GM12878 (cell line): ENCODE data around the gene SMURF1. TPM values are rescaled to one million over a fixed set of nuclear protein-coding genes. Genes with fewer than 3 reads are reported as not detected.

Source experiments
- ATAC-seq: fragments of 200-7000 bp; cut with Tn5 transposase; 3 replicates; pipeline ENCODE4 v1.9.1; 2020; ENCODE audit warnings: mild to moderate bottlenecking, moderate library complexity
- BruUV-seq: library from RNA; stranded (reverse); fragments of 400-500 nt; replicated peaks from 2 replicates; lab custom pipeline; 2021; lab: Mats Ljungman, UMichigan
- CTCF ChIA-PET: fragments of 300-600 bp; sonication (Branson Sonifier 250); formaldehyde crosslinking; extraction: SDS; loops from one replicate; lab custom pipeline; 2021; ENCODE audit warnings: inconsistent platforms; lab: Yijun Ruan, JAX
- POLR2A ChIA-PET: fragments of 350-600 bp; formaldehyde crosslinking; extraction: SDS; loops from one replicate; lab custom pipeline; 2021; ENCODE audit warnings: inconsistent platforms; lab: Charles Lee
- RAD21 ChIA-PET: fragments of 300-600 bp; sonication (Branson Sonifier 250); formaldehyde crosslinking; loops from one replicate; lab custom pipeline; 2023; ENCODE audit warnings: antibody characterized with exemption; ENCODE audit not compliant: unreplicated experiment; lab: Charles Lee
- SMC1A ChIA-PET: fragments of 300-600 bp; sonication (Branson Sonifier 250); formaldehyde crosslinking; loops from one replicate; lab custom pipeline; 2023; ENCODE audit not compliant: unreplicated experiment, uncharacterized antibody; lab: Charles Lee
- DNase-seq: peaks from one replicate; pipeline ENCODE4 v3.0.0-alpha.2; 2011; ENCODE audit warnings: low read depth, low spot score
- FAIRE-seq: peaks from 3 replicates; lab custom pipeline; 2011; peaks lifted over from hg19 to GRCh38; lab: Jason Lieb, UNC
- H2AFZ ChIP-seq: 2 replicates; pipeline ENCODE4 v1.6.0; 2011; ENCODE audit warnings: low read depth, low read length, control low read depth; ENCODE audit not compliant: control insufficient read depth
- H3K27ac ChIP-seq: 2 replicates; pipeline ENCODE4 v1.5.1; 2011; ENCODE audit warnings: control low read depth; ENCODE audit not compliant: control insufficient read depth, insufficient read depth
- H3K27me3 ChIP-seq, 2 experiments: replicated peaks in 1 of 2; 2 replicates each; pipeline versions ENCODE4 v1.6.0 to v1.6.1; 2011; ENCODE audit warnings: low read length in 1 of 2; ENCODE audit not compliant: control insufficient read depth in 2 of 2, insufficient read depth in 2 of 2
- H3K36me3 ChIP-seq, 2 experiments: 2 replicates each; pipeline ENCODE4 v1.5.1; 2011; ENCODE audit warnings: low read length in 1 of 2; ENCODE audit not compliant: control insufficient read depth in 2 of 2, insufficient read depth in 2 of 2
- H3K4me1 ChIP-seq: 2 replicates; pipeline ENCODE4 v1.6.1; 2011; ENCODE audit warnings: mild to moderate bottlenecking, low read length, moderate library complexity, mixed read lengths; ENCODE audit not compliant: control insufficient read depth, insufficient read depth
- H3K4me2 ChIP-seq: 2 replicates; pipeline ENCODE4 v1.6.0; 2011; ENCODE audit warnings: control low read depth; ENCODE audit not compliant: control insufficient read depth, insufficient read depth
- H3K4me3 ChIP-seq: fragments of 200-600 bp; sonication (generic); 2 replicates; pipeline ENCODE4 v1.5.1; 2016
- H3K79me2 ChIP-seq: 2 replicates; pipeline ENCODE4 v1.6.0; 2011; ENCODE audit warnings: low read length; ENCODE audit not compliant: control insufficient read depth, insufficient read depth
- H3K9ac ChIP-seq: 2 replicates; pipeline ENCODE4 v1.8.0; 2011; ENCODE audit warnings: low read length, control low read depth, mixed read lengths; ENCODE audit not compliant: control insufficient read depth, insufficient read depth
- H3K9me3 ChIP-seq: replicated peaks from 3 replicates; pipeline ENCODE4 v1.5.1; 2011; ENCODE audit warnings: mild to moderate bottlenecking, low read length; ENCODE audit not compliant: control insufficient read depth, insufficient read depth
- H4K20me1 ChIP-seq: 2 replicates; pipeline ENCODE4 v1.6.0; 2011; ENCODE audit not compliant: control insufficient read depth, insufficient read depth
- BCLAF1 ChIP-seq: fragments of 450-650 bp; IDR thresholded peaks from 2 replicates; pipeline ENCODE4 v1.6.1; 2017; ENCODE audit warnings: antibody characterized with exemption, mild to moderate bottlenecking, moderate library complexity
- EP300 ChIP-seq, 2 experiments: fragments of 150-350 bp in 1 of 2; IDR thresholded peaks; 2 replicates each; pipeline ENCODE4 v1.6.1; 2011 to 2012; ENCODE audit warnings: low read depth in 2 of 2, low read length in 2 of 2, borderline replicate concordance in 1 of 2, improper control_type of control experiment in 1 of 2, inconsistent platforms in 1 of 2; ENCODE audit not compliant: control insufficient read depth in 1 of 2
- ETV6 ChIP-seq, 2 experiments: fragments of 450-650 bp in 1 of 2; IDR thresholded peaks in 1 of 2; conservative IDR thresholded peaks in 1 of 2; 2 replicates each; pipeline ENCODE4 v1.6.1; 2014; ENCODE audit warnings: antibody characterized with exemption in 1 of 2, borderline replicate concordance in 1 of 2, low read depth in 1 of 2, mild to moderate bottlenecking in 1 of 2, moderate library complexity in 1 of 2
- HCFC1 ChIP-seq: fragments of 150-350 bp; IDR thresholded peaks from 2 replicates; pipeline ENCODE4 v1.6.1; 2014; ENCODE audit warnings: low read length
- MEF2B ChIP-seq: fragments of 450-650 bp; IDR thresholded peaks from 2 replicates; pipeline ENCODE4 v1.6.1; 2018; ENCODE audit warnings: mild to moderate bottlenecking, moderate library complexity; ENCODE audit not compliant: partially characterized antibody, poor library complexity, severe bottlenecking
- MTA3 ChIP-seq: IDR thresholded peaks from 2 replicates; pipeline ENCODE4 v1.6.1; 2012; ENCODE audit warnings: low read length, inconsistent platforms, borderline replicate concordance
- MYB ChIP-seq: fragments of 150-350 bp; IDR thresholded peaks from 2 replicates; pipeline ENCODE4 v1.6.1; 2014; ENCODE audit warnings: mild to moderate bottlenecking, low read depth, low read length, borderline replicate concordance
- PAX8 ChIP-seq: fragments of 450-650 bp; IDR thresholded peaks from 2 replicates; pipeline ENCODE4 v1.6.1; 2017; ENCODE audit warnings: mild to moderate bottlenecking, moderate library complexity
- POLR2A ChIP-seq: IDR thresholded peaks from 2 replicates; pipeline ENCODE4 v1.6.1; 2011; ENCODE audit warnings: low read depth, mild to moderate bottlenecking, low read length
- WGBS: methylation state at CpG from one replicate; pipeline ENCODE4 v1.1.6; 2016; ENCODE audit warnings: low lambda C conversion rate; ENCODE audit not compliant: insufficient replicate concordance, insufficient coverage; ENCODE audit errors: missing lambda C conversion rate; 5-methylcytosine and 5-hydroxymethylcytosine counted together
- in situ Hi-C: fragments of 300-500 bp; cut with MboI; formaldehyde crosslinking; loops from 9 replicates; pipeline ENCODE4 v1.14.3; 2018; ENCODE audit warnings: mixed read lengths
- intact Hi-C: fragments of 100-400 bp; cut with micrococcal nuclease; formaldehyde crosslinking; loops from one replicate; pipeline ENCODE4 v1.14.2; 2022; ENCODE audit not compliant: unreplicated experiment
- polyA plus RNA-seq, 11 experiments: library from polyadenylated mRNA; depleted of rRNA in 4 of 11; unstranded in 6 of 11; stranded (reverse) in 5 of 11; fragments of >200 nt; fragmentation: Nextera tagmentation in 4 of 11; fragmentation: Illumina TruSeq in 1 of 11; extraction: Ambion mirVana in 4 of 11; extraction: Trizol in 1 of 11; gene quantifications; 1 replicate in 1 of 11; 2 replicates in 10 of 11; pipeline versions ENCODE4 v1.2.1 to v1.2.3, GENCODE V29; 2011 to 2016; ENCODE audit warnings: inconsistent platforms in 2 of 11, missing spikeins in 2 of 11, low read depth in 1 of 11
- total RNA-seq, 4 experiments: library from RNA; depleted of rRNA in 3 of 4; stranded (reverse); fragments of >200 nt in 3 of 4; fragmentation: Illumina TruSeq in 1 of 4; extraction: Trizol in 1 of 4; gene quantifications; 2 replicates each; pipeline versions ENCODE4 v1.2.1 to v1.2.3, GENCODE V29; 2013 to 2021
- TF ChIP-seq, protein P1 (sequence below): fragments of 150-350 bp; IDR thresholded peaks from 2 replicates; pipeline ENCODE4 v1.6.1; 2014; ENCODE audit warnings: mild to moderate bottlenecking, low read depth, low read length
- TF ChIP-seq, protein P2 (sequence below): fragments of 450-650 bp; IDR thresholded peaks from 2 replicates; pipeline ENCODE4 v1.6.1; 2017; ENCODE audit warnings: mild to moderate bottlenecking

The SMURF1 gene
- total and polyA plus RNA-seq, 10 of the 15 experiments (the other 5 are each of a cell fraction or from before 2014, with no cell fraction given), result 0.76 to 14.0 (median 7.9) TPM

- TF ChIP-seq, protein P1, sequence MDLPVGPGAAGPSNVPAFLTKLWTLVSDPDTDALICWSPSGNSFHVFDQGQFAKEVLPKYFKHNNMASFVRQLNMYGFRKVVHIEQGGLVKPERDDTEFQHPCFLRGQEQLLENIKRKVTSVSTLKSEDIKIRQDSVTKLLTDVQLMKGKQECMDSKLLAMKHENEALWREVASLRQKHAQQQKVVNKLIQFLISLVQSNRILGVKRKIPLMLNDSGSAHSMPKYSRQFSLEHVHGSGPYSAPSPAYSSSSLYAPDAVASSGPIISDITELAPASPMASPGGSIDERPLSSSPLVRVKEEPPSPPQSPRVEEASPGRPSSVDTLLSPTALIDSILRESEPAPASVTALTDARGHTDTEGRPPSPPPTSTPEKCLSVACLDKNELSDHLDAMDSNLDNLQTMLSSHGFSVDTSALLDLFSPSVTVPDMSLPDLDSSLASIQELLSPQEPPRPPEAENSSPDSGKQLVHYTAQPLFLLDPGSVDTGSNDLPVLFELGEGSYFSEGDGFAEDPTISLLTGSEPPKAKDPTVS, result no peak
- no peak for TF ChIP-seq PAX8
These were observed 141.1 kb downstream of the SMURF1 start (continued) for GRCh38 chr7:99002827-99003212.

- DNase-seq (no peak), ATAC-seq (no peak), FAIRE-seq (no peak)
- Histone ChIP-seq H2AFZ (no peak overlapping the region), H3K79me2 (no peaks in the 10 kb centered on the region), H3K36me3 (peaks cover 23 to 54% of the 10 kb centered on the region in 2 experiments), H3K9me3 (no peaks in the 10 kb centered on the region), H3K4me3 (no peak overlapping the region), H3K9ac (no peak overlapping the region), H4K20me1 (no peaks in the 10 kb centered on the region), H3K27me3 (no peaks in the 10 kb centered on the region), H3K4me1 (peaks cover 11% of the 10 kb centered on the region), H3K27ac (no peak overlapping the region), H3K4me2 (no peak overlapping the region)
- RAD21 ChIA-PET, result no interaction called here
- POLR2A ChIA-PET, result no interaction called here
- intact Hi-C loops, result no loop called here
- SMC1A ChIA-PET, result no interaction called here
- CTCF ChIA-PET, result no interaction called here
- no peak for TF ChIP-seq MTA3
- no peak for TF ChIP-seq BCLAF1
- TF ChIP-seq EP300 (IDR thresholded peaks at IDR 0.05; ENCODE audit: borderline replicate concordance in 1 of 2, control insufficient read depth in 1 of 2, low read depth in 2 of 2, low read length in 2 of 2), result no peak
- no peak for TF ChIP-seq ETV6 (conservative IDR thresholded peaks at IDR 0.05 in 1 of 2, IDR thresholded peaks at IDR 0.05 in 1 of 2; ENCODE audit: borderline replicate concordance in 1 of 2, low read depth in 1 of 2)
- TF ChIP-seq HCFC1, result no peak
- no peak for TF ChIP-seq MYB
- TF ChIP-seq, protein P2, sequence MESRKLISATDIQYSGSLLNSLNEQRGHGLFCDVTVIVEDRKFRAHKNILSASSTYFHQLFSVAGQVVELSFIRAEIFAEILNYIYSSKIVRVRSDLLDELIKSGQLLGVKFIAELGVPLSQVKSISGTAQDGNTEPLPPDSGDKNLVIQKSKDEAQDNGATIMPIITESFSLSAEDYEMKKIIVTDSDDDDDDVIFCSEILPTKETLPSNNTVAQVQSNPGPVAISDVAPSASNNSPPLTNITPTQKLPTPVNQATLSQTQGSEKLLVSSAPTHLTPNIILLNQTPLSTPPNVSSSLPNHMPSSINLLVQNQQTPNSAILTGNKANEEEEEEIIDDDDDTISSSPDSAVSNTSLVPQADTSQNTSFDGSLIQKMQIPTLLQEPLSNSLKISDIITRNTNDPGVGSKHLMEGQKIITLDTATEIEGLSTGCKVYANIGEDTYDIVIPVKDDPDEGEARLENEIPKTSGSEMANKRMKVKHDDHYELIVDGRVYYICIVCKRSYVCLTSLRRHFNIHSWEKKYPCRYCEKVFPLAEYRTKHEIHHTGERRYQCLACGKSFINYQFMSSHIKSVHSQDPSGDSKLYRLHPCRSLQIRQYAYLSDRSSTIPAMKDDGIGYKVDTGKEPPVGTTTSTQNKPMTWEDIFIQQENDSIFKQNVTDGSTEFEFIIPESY, result no peak
- TF ChIP-seq POLR2A, result 0 out of 2 replicates have a peak, but pooled peaks have one; percentile 26
- TF ChIP-seq MEF2B, result no peak
- in situ Hi-C loops, result no loop called here
- WGBS, result 98% methylated on average over 12 of the region's 12 CpGs
- no TSS peak for BruUV-seq
These were observed 141.6 kb downstream of the SMURF1 start for GRCh38 chr7:99002148-99002826.
